Hypothalamus (tissue), 51 donors: ENCODE measurements around the gene SPATA1.

Source experiments
- DNase-seq, 51 donors: peaks; one replicate each; lab custom pipeline; 2025; lab: John Stamatoyannopoulos, UW

SPATA1 gene, protein sequence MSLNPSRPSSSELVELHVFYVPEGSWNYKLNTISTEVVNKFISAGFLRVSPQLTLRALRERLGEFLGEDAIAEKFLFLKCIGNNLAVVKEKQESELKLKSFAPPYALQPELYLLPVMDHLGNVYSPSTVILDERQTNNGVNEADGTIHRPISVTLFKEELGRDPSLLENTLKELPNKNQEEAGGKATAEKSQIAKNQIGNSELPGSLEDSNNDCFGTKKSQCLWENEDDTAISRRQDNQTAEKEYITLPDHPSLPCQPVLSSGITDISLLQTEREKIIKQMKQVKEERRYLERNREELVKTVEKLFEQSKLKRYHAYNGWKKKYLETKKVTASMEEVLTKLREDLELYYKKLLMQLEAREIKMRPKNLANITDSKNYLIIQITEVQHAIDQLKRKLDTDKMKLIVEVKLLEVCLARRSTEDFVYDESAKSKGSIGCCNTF

DNA sequence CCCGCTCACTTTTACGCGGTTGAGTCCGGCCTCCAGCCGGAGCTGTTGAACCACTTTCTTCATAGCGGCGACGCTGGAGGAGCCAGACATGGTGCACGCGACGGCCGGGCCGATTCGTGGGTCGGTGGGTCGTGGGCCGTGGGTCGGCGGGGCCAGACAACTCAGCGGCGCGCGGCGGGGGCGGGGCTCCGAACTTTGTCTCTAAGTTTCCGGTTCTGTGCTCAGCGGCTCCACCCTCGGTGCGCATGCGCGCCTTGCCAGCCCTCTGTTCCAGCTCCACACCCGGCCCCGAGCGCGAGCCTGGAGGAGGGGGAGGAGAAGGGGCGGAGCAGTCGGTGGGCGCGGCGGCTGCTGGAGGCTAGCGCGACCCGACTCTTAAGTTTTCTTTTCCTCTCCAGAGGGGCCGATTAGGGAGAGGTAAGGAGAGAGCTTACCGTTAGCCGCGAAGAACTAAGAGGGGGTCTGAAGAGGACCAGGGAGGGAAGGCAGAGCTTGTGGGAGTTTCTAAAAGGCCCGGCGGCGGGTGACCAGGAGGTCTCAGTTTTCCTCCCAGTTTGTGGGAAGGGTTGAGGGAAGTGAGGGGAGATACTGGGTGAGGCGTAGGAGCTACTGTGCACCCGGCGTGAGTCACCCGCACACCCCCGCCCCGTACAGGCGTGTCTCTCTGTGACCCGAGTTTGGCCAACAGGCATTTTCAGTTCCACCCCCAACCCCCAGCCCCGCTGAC is at the start of gene SPATA1, which contains the start of gene GNG5:
SPATA1 (plus strand) TSS at position 385 of the 727 bp plus-strand sequence. CDS start 9,974 bp downstream, outside the sequence.
GNG5 (minus strand) TSS at position 580 of the 727 bp plus-strand sequence; CDS start at position 90, 490 bp downstream.
- peak; percentile 63 to 97 (median 91) for DNase-seq

DNA sequence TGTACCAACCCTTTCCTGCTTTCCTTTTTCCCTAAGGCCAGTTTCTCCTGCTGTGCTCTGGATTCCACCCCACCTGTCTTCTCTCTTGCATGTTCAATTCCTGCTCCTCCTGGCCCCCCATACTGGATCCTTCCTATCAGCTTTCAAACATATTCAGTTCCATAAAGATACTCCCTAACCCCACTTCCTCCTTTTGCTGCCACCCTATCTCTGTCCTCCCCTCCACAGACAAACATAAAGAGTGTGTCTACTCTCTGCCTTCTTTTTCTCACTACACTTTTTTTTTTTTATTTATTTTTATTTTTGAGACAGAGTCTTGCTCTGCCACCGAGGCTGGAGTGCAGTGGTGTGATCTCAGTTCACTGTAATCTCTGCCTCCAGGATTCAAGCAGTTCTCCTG is 44.1 kb upstream of the SPATA1 start:
- DNase-seq: no peak

DNA sequence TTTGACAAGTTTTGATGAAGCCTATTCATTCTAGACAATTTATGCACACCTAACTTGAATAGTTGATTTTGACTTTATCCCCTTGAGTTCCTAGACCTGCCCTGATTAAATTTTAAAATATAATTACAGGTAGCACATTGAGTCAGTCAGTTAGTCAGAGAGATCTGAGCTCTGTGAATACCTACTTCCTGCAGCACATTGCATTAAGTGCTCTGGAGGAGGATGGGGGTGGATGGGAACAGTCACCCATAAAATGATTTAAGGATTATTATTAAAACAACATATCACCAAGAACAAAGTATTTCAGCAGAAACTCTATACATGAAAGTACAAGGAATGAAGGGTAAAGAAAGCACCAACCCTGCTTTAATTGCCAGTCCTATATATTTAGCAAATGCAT is 38.9 kb upstream of the SPATA1 start:
- DNase-seq: peak in 1 of 51 donors; percentile 28

DNA sequence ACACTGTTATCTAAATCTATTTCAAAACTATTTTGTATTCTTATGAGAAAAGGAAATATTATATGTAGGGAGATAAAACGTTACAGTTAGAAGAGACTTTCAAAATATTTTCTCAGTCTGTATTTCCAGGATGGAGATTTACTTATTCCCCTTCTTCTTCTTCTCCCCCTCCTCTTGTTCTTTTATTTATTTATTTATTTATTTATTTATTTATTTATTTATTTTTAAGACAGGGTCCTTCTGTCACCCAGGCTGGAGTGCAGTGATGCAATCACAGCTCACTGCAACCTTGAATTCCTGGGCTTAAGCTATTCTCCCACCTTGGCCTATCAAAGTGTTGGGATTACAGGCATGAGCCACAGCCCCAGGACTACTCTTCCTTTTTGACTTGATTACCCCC is 30.0 kb upstream of the SPATA1 start:
- no peak for DNase-seq

DNA sequence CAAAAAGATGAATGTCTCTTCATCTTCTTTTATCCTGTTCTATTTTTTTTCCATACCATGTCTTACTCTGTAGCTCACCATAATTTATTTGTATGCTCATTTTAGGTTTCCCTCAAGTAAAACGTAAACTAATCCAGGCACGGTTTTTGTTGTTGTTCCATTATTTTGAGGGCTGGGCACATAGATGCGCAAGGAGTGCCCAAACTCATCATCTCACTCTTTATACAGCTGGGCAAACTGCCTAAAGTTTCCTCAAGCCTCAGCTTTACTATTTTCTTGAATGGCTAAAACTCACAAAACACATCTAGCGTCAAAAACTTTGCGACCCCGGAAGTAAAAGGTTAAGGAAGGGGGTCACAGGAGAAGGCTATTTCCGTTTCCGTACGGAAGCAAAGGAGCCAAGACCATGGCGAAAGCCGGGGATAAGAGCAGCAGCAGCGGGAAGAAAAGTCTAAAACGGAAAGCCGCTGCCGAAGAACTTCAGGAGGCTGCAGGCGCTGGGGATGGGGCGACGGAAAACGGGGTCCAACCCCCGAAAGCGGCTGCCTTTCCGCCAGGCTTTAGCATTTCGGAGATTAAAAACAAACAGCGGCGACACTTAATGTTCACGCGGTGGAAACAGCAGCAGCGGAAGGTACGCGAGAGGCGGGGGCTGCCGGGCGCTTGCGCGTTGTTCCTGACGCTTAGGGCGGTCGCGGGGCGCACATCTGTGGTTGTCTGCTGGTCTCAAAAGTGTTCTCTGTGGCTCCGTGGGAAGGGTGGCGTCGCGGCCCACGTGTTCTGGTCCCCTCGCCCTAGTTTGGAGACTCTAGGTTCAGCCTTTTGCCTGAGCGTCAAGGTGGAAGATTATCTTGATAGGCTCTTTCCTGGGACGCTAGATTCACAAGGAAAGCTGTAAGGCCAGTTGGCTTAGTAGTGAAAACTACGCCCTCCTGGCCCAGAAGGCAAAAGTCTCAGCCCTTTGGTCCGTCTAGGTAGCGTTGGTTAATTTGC is 27.0 kb upstream of the SPATA1 start, which contains the start of gene RPF1:
RPF1 (plus strand) TSS at position 391 of the 993 bp plus-strand sequence; CDS start at position 407, 16 bp downstream.
- peak; percentile 6 to 93 (median 59) for DNase-seq

DNA sequence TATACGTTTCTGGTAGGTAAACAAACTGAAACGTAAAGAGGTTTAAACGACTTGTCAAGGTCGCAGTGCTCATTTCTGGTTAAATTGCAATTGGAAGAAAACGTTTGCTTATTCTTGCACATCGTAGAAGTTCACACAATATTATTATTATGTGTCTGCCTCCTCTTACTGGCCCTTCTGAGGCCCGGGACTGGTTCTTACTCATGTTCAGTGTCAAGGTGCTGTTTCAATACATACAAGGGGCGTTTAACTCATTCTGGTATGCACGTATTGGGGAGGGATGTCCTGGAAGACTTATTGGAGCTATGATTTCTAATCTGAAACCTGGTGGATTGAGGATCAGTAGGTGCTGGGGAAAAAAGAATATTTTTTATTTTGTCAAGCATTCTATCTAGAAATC is 26.2 kb upstream of the SPATA1 start:
- DNase-seq: peak in 1 of 51 donors; percentile 44

DNA sequence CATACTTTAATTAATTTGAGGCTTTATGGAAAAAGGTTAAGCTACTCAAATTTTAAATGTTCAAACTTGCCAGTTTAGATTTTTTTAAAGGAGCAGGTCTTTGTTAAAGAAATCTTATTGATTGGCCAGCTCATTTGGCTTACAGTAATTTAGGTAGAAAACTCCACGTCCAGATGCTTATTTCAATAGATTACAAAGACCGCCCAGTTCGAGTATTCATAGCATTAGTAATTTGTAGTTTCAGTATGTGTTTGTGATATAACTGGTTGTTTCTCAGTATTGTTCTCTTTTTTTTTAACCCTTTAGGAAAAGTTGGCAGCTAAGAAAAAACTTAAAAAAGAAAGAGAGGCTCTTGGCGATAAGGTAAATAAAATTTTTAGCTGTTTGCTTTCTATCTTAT is 25.5 kb upstream of the SPATA1 start:
- DNase-seq: no peak

DNA sequence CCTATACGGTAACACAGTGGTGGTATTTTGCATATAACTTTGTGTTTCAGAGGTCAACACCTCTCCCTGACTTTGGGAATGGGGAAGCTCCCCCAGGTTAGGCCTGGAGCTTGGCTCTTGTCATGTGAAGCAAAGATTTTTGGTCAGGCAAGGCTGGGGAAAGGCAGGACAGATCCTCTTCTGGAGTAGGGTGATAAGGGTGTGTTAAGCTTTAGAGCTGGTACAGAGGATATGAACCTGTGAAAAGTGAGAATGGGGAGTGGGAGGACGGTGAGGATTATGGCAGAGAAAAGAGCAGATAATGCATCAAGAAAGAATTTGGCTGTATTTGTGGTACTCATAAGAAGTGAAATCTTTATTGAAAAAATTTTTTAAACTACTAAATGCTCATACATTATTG is 24.9 kb upstream of the SPATA1 start:
- no peak for DNase-seq

DNA sequence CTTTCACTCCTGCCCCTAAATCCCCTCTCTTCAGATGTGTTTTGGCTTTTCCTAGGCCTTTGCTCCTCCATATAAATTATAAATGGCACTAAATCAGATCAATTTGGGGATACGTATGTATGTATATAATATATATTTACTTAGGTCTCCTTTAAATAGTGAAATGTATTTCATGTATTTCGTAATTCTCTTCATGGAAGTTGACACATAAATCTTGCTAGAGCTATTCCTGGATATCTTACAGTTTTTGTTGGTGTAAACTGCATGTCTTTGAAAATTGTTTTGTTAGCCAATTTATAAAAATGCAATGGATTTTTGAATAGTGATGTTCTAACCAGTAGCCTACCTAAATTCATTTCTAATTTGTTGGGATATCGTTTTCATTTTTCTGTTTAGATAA is 18.1 kb upstream of the SPATA1 start:
- DNase-seq: no peak

DNA sequence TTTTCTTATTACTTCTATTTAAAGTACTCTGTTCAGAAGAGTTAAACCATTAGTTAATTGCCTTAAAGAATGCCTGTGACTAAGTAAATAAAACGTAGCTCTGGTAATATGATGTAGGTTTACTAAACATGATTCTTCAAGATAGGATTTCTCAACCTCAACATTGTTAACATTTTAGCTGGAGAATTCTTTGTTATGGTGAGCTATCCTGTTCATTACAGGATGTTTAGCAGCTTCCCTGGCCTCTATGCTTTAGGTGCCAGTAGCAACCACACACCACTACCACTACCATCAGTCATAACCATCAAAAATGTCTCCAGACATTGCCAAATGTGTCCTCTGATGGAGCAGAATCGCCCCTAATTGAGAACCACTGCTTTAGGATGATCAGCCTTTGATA is 16.4 kb upstream of the SPATA1 start:
- no peak for DNase-seq

DNA sequence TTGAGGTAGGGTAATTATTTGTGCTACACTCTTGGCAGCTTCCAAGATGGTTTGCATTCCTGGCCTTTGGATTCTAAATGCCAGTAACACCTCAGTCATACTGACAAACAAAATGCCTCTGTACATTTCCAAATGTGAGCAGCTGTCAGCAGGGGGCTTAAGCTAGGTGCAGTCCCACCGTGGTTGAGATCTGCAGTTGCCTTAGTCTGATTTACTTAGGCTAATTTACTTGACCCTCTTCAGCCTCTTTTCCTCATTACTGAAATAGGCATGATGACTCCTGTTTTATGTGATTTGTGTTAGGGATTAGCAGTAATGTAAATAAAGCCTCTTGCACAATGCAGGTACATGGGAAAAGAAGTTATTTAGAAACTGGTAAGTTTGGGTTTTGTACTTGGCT is 13.5 kb upstream of the SPATA1 start:
- no peak for DNase-seq

DNA sequence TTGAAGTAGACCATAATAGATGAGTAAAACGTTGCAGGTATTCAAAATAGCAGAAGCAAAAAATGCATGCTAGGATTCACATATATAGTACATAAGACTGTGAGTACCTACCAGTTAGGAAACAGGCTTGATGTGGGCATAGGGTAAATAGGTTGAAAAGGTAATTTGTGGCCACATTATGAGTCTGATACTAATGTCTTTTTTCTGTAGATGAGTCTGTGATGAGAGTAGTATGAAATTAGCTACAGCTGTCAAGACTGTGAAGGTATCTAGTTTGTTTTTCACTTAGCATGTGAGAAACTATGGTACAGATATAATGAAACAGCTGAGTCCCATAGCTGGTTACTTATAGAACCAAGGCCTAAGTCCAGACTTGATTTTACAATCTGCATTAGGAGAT is 12.4 kb upstream of the SPATA1 start:
- DNase-seq: no peak

DNA sequence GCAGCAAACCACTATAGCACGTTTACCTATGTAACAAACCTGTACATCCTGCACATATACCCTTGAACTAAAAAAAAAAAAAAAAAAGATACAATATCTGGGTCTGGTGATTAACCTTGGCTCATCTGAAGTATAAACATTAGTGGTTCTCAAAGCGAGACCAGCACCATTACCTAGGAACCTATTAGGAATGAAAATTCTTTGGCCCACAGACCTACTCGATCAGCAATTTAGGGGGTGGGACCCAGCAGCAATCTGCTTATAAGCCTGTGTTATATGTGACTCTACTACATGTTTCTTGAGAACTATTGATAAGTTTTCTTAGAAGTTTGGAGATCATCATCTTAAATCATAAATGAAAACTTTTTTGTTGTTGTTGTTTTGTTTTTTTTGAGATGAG is 9.7 kb upstream of the SPATA1 start:
- DNase-seq: no peak

DNA sequence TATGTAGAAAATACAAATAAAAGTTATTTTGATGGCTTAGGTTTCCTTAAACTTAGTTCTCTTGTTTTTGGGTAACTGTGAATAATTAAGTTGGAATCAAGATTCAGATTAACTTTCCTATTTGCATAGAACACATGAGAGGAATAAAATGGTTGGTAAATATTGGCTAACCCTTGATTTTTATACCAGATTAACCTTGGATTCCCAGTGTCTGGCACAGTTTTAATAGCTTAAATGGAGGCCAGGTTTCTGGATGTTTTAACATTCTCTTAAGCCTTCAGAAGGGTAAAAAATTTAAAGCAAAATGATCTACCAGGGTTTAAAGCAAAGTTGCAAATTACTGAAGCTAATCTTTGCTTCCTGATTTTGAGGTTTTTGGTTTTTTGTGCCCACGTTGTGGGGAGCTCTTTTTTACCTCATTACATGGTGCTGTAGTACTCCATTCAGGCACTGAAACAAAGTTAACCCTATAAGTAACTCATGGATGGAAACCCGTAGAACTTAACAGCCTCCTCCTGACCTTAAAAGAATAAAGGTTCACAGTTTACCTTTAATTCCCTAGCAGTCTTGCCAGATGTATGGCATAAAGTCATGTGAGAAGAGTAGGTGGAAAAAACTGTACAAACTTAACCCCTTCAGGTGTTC is 8.4 kb upstream of the SPATA1 start:
- DNase-seq: no peak

DNA sequence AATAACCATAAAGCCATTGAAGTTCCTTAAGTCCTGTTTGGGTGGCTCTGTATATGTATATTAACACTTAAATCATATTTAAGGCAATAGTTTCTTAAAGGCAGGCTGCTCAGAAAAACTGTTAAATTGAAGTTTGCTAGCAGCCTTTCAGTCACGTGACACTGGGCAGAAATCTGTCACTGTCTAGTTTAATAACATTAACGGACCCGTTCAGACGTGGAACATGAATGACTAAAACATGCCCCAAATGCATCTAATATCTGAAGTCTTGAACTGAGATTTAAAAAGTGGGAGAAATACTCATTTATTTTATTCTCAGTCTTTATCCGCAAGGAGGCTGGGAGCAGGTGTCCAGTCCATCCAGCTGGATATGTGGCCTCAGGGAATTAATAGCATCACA is 3.3 kb upstream of the SPATA1 start:
- no peak for DNase-seq

DNA sequence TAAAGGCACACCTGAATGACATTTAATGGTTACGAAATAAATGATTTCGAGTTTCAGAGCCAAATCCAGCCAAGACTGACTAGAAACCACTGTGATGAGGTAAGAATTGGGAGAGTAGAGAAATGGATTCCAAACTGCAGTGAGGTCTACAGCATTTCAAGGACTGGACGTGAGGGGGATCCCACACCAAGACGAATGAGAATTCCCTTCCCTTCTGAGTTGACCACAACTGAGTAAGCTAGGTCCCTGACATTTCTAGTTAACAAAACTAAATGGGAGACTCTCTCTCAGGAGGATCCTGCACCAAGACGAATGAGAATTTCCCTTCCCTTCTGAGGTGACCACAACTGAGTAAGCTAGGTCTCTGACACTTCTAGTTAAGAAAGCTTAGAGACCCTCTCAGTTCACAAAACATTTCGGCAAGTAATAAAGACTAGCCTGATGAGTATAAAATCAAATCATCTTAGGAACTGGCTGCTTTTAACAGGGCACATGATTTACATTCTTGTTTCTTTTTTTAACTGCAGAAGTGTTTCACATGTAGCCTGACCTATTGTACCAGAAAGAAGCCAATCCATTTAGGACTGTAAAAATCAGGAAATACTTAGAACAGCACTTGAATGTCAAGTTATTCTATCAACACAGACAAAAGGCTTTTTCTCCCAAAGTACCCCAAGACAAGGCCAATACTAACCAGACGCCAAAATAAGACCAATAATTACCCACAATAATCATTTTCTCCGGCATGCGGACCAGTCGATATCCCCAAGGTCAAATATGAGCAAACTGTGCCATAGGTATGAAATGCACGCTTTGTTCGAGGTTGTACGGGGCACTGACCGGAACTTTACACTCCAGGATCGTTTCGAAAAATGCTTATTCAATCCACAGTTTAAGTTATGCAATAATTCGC is 1.4 kb upstream of the SPATA1 start:
- peak in 3 of 51 donors; percentile 9 to 55 (median 14) for DNase-seq

DNA sequence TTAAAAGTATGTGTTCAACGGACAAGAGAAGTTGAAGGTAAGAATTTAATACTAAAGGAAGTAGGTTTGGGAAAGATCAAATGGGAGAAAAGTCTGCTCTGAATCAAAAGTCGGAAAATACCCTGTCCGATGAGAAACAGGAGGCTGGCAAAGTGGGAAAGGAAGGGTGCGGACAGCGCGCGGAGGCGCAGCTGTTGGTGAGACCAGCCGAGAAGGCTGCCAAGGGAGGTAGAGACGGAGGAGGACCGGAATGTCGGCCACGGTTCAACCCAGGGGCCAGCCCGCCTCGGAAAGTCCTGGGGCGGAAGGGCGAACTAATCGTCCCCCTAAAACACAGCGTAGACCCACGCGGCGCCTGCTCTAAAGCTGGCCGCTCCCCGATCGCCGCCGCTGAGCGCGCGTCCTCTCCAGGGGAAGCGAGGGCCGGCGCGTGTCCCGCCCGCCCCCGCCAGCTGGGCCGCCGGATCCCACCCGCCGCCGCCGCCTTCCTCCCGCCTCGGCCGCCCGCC is 639 bp upstream of the SPATA1 start:
- peak in 18 of 51 donors; percentile 5 to 79 (median 63) for DNase-seq

DNA sequence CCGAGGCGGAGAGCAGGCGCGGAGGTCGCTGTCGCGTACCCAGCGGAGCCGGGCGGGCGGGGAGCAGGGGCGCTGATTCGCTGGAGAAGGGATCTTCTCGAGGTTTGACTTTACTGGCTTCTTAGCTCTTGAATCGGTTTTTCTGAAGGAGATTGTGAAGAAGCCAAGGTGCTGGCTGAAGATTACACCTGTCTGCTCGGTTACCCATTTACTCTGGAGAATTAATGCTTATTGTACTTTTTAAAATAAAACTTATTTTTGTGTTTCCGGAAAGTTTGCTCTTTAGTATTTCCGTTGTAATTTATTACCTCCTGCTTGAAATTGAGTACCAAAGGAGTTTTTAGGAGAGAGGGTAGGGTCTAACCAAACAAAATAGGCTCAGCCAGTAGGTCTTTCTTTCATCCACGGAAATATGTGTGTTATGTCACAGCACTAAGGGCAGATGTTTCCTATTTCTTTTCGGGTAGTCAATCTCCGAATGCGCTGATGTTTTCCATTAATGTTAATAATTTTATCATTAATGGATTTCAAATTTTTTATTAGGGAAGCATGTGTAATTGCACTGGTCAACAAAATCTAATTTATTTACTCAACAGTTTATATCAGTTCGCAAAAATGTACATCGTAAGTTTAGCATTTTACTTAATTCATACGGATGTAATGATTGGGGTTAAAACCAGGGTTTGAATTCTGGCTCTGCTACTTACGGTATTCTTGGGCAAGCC is 705 bp downstream of the SPATA1 start:
- DNase-seq: no peak
